Calu3 (cell line): ENCODE results near the gene ATP11A. TPM values are rescaled to one million over a fixed set of nuclear protein-coding genes. Genes with fewer than 3 reads are reported as not detected.
A peak's percentile ranks its signal among the peaks of the same experiment; 100 is the strongest.

Experiments used
- BruUV-seq: library from RNA; stranded (reverse); fragments of 400-500 nt; replicated peaks from 2 replicates; lab custom pipeline; 2021; lab: Mats Ljungman, UMichigan
- CTCF ChIA-PET: fragments of 300-600 bp; sonication (Branson Sonifier 250); formaldehyde crosslinking; loops from one replicate; lab custom pipeline; 2022; ENCODE audit warnings: antibody characterized with exemption; lab: Charles Lee
- DNase-seq: peaks from one replicate; pipeline ENCODE4 v3.0.0; 2022
- H3K27ac Mint-ChIP-seq: one replicate; pipeline ENCODE4 v1.8.0; 2022; ENCODE audit warnings: mixed read lengths; ENCODE audit not compliant: unreplicated experiment
- H3K27me3 Mint-ChIP-seq: one replicate; pipeline ENCODE4 v1.8.0; 2022; ENCODE audit warnings: mixed read lengths; ENCODE audit not compliant: unreplicated experiment
- H3K36me3 Mint-ChIP-seq: one replicate; pipeline ENCODE4 v1.8.0; 2022; ENCODE audit warnings: mild to moderate bottlenecking, moderate library complexity, mixed read lengths; ENCODE audit not compliant: insufficient read depth, unreplicated experiment
- H3K4me1 Mint-ChIP-seq: one replicate; pipeline ENCODE4 v1.8.0; 2022; ENCODE audit warnings: mild to moderate bottlenecking, low read depth, mixed read lengths; ENCODE audit not compliant: unreplicated experiment
- H3K4me3 Mint-ChIP-seq: one replicate; pipeline ENCODE4 v1.8.0; 2022; ENCODE audit warnings: mild to moderate bottlenecking, low read depth, moderate library complexity, mixed read lengths; ENCODE audit not compliant: unreplicated experiment
- H3K9me3 Mint-ChIP-seq: one replicate; pipeline ENCODE4 v1.8.0; 2022; ENCODE audit warnings: low read depth, mixed read lengths; ENCODE audit not compliant: unreplicated experiment
- intact Hi-C: fragments of 100-400 bp; cut with micrococcal nuclease; formaldehyde crosslinking; loops from one replicate; pipeline ENCODE4 v1.10.0; 2022; ENCODE audit not compliant: unreplicated experiment
- total RNA-seq: library from RNA; stranded (reverse); gene quantifications from 2 replicates; pipeline ENCODE4 v1.2.3, GENCODE V29; 2022
- TF ChIP-seq, protein P1 (sequence below): fragments of 200-600 bp; IDR thresholded peaks from one replicate; pipeline ENCODE4 v1.8.0; 2022; ENCODE audit warnings: antibody characterized with exemption; ENCODE audit not compliant: unreplicated experiment

The ATP11A gene
- total RNA-seq, 1 experiment from 2014 or later, result 115 TPM

DNA sequence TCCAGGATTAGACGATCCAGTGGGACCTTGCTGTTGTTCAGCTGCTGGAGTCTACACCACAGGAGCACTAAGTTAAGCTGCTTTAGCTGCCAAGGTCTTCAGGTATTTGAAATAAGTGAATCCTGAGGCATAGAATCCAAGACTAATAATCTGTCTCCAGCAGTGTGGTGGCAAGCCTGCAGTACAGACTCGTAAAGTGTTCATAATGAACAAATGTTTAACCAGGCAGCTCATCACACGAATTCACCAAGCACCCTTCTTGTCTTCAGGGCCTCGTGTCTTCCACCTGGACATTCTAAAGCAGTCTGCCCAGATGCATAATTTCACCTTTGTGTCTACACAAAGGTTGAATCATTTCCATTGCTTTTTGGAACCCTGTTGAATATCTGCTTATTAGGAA lies 5.3 kb downstream of the ATP11A start:
- Mint-ChIP-seq H3K9me3 (no peaks in the 10 kb centered on the region), H3K27me3 (no peaks in the 10 kb centered on the region), H3K27ac (no peak overlapping the region), H3K36me3 (peaks cover 39% of the 10 kb centered on the region), H3K4me3 (no peak overlapping the region), H3K4me1 (peaks cover 8% of the 10 kb centered on the region)
- DNase-seq, result no peak
- TF ChIP-seq, protein P1, sequence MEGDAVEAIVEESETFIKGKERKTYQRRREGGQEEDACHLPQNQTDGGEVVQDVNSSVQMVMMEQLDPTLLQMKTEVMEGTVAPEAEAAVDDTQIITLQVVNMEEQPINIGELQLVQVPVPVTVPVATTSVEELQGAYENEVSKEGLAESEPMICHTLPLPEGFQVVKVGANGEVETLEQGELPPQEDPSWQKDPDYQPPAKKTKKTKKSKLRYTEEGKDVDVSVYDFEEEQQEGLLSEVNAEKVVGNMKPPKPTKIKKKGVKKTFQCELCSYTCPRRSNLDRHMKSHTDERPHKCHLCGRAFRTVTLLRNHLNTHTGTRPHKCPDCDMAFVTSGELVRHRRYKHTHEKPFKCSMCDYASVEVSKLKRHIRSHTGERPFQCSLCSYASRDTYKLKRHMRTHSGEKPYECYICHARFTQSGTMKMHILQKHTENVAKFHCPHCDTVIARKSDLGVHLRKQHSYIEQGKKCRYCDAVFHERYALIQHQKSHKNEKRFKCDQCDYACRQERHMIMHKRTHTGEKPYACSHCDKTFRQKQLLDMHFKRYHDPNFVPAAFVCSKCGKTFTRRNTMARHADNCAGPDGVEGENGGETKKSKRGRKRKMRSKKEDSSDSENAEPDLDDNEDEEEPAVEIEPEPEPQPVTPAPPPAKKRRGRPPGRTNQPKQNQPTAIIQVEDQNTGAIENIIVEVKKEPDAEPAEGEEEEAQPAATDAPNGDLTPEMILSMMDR, result no peak
- CTCF ChIA-PET, result no interaction called here
- BruUV-seq, result TSS peak; percentile 5
- intact Hi-C loops, result no loop called here

DNA sequence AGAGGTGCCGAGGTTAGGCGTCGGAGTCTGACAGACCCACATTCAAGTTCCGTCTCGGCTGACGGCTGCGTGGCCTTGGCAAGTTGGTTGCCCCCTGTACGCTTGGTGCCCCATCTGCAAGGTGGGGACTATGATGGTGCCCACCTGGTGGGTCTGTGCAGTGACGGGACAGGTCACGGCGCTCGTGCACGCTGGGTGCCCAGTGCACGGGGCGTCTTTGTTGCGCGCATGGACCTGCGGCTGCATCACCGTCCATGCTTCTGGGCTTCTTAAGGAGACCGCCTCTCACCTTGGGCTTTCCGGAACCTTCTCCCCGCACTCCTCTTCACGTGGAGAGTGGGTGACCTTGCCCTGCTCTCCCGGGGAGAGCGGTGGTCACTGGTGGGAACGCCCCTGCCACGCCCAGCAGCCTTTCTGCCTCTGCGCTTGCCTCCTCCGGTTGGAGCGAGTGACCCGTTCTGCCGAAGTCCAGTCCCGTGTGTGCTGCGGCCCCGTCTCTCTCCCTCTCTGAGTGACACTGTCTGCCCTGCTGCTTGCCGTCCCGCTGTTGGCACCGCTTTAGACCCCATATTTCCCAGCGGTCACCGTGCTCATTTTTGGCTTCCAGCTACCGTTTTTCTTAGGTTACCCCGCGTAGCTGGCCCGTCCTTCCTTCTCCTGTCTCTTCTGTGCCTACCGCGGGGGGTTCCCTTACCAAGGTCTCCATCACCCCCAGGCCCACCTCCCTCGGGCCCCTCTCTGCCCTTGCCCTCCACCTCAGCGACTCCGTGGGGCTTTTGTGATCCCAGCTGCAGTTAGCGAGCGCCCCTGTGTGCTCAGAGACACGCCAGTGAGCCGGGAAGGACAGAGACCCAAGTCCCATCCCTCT lies 6.4 kb downstream of the ATP11A start:
- DNase-seq, result no peak
- H3K4me3 Mint-ChIP-seq, result no peak overlapping the region
- H3K9me3 Mint-ChIP-seq, result no peaks in the 10 kb centered on the region
- peaks cover 8% of the 10 kb centered on the region for H3K4me1 Mint-ChIP-seq
- TF ChIP-seq, protein P1, result no peak
- H3K36me3 Mint-ChIP-seq, result peaks cover 31% of the 10 kb centered on the region
- H3K27ac Mint-ChIP-seq, result no peak overlapping the region
- intact Hi-C loops, result no loop called here
- H3K27me3 Mint-ChIP-seq, result no peaks in the 10 kb centered on the region
- no TSS peak for BruUV-seq
- CTCF ChIA-PET, result no interaction called here

DNA sequence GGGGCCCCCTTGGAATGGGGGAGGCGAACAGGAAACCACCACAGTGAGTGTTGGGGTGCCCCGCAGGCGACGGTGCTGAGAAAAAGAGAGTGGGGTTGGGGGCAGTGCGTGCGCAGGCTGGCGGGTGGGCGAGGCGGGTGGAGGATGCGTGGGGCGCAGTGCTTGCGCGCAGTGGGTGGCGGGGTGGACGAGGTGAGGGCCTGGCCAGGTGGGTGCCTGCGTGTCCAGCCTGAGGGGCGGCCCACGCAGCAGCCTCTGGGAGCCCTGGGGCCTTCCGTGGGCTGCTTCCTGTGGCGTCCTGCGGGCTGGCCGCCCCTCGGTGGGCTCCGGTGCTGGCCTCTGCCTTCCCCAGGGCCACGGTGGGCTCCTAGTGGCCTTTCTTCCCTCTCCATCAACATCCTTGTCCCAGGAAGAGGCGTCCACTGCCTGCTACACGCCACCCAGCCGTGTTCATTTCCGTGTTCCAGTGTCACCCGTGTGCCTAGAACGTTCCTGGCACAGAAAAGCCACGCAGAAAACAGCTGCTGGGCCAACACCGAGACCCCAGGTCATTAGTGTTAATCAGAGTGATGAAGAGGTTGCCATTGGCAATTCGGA lies 7.1 kb downstream of the ATP11A start:
- BruUV-seq, result no TSS peak
- Mint-ChIP-seq H3K36me3 (peaks cover 23% of the 10 kb centered on the region), H3K4me3 (no peak overlapping the region), H3K4me1 (peaks cover 8% of the 10 kb centered on the region), H3K27ac (no peak overlapping the region), H3K27me3 (no peaks in the 10 kb centered on the region), H3K9me3 (no peaks in the 10 kb centered on the region)
- CTCF ChIA-PET, result no interaction called here
- TF ChIP-seq, protein P1, result no peak
- intact Hi-C loops, result no loop called here
- DNase-seq, result no peak

DNA sequence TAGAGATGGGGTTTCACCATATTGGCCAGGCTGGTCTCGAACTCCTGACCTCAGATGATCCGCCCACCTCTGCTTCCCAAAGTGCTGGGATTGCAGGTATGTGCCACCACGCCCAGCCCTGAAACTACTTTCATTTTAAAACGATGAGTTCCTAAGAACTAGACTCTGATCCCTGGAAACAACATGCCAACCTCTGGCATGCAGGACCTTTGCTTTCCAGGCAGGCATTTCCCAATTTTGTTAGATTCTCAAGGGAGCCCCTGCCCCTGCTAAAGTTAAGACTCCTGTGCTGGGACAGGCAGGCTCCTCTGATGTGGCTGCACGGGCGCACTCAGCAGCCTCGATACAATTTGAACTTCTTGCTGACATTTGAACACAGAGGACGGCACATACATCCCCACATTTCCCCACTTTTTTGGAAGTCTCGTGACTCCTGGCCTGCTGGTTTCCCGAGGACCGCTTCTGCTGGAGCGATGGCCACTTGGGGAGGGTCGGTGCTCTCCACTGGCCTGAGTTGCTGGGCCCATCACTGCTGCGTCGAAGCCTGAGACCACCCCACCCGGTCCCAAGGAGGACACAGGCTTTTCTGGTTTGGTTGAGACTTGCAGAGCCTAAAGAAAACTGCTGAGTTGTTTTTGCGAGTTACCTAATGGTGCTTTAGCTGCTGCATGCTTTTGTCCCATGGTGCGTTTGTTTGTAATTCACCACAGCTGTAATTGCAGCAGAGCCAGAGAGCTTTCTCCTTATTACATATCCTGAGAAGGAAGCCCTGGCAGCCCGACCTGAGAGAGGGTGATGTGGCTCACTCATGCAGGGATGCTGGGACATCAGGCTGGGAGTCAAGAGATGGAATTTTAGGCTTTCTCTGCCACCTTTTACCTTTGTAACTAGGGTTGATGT lies 8.2 kb downstream of the ATP11A start:
- Mint-ChIP-seq H3K4me3 (no peak overlapping the region), H3K27me3 (no peaks in the 10 kb centered on the region), H3K27ac (no peak overlapping the region), H3K4me1 (peaks cover 5% of the 10 kb centered on the region), H3K36me3 (peaks cover 18% of the 10 kb centered on the region), H3K9me3 (no peaks in the 10 kb centered on the region)
- BruUV-seq, result no TSS peak
- intact Hi-C loops, result no loop called here
- CTCF ChIA-PET, result no interaction called here
- TF ChIP-seq, protein P1, result no peak
- DNase-seq, result no peak
